Activated T-cell treated with anti-CD3 and anti-CD28 coated beads, Interleukin-2, amount 50 U/mL, for 72 hours (primary cell): ENCODE results near the gene ARHGAP20. TPM values are rescaled to one million over a fixed set of nuclear protein-coding genes. Genes with fewer than 3 reads are reported as not detected.

Source experiments
- ATAC-seq, 2 donors: fragments of 150-1000 bp; cut with Tn5 transposase; replicated peaks in 1 of 2; 2 replicates each; pipeline ENCODE4 v1.10.0; 2021; ENCODE audit warnings: moderate library complexity in 2 of 2, mild to moderate bottlenecking in 1 of 2
- DNase-seq, 2 donors: peaks; one replicate each; pipeline ENCODE4 v3.0.0; 2021 to 2022; ENCODE audit warnings: mixed read lengths in 1 of 2
- H3K27ac Mint-ChIP-seq: one replicate; pipeline ENCODE4 v1.8.0; 2022; ENCODE audit warnings: mild to moderate bottlenecking, moderate library complexity, mixed read lengths
- H3K27me3 Mint-ChIP-seq: one replicate; pipeline ENCODE4 v1.8.0; 2022; ENCODE audit warnings: low read depth, mixed read lengths
- H3K36me3 Mint-ChIP-seq, 2 donors: one replicate each; pipeline ENCODE4 v1.8.0; 2022; ENCODE audit warnings: mixed read lengths in 2 of 2, mild to moderate bottlenecking in 1 of 2; ENCODE audit not compliant: insufficient read depth in 2 of 2
- H3K4me1 Mint-ChIP-seq: one replicate; pipeline ENCODE4 v1.8.0; 2022; ENCODE audit warnings: low read depth, mixed read lengths
- H3K4me3 Mint-ChIP-seq, 2 donors: one replicate each; pipeline ENCODE4 v1.8.0; 2022; ENCODE audit warnings: mild to moderate bottlenecking in 2 of 2, mixed read lengths in 2 of 2, moderate library complexity in 2 of 2
- H3K9me3 Mint-ChIP-seq, 2 donors: one replicate each; pipeline ENCODE4 v1.8.0; 2022; ENCODE audit warnings: mixed read lengths in 2 of 2
- total RNA-seq, 2 donors: library from RNA; stranded (reverse); gene quantifications; one replicate each; pipeline ENCODE4 v1.2.3, GENCODE V29; 2022

ARHGAP20 gene
- total RNA-seq: under 1 TPM; 0.12 to 0.38 TPM

- H3K4me1 Mint-ChIP-seq: peaks cover 17% of the 10 kb centered on the region
- H3K27me3 Mint-ChIP-seq: peaks cover 65% of the 10 kb centered on the region
- H3K9me3 Mint-ChIP-seq: no peaks in the 10 kb centered on the region
- peak within 1 kb of the TSS; percentile 76 to 79 for H3K4me3 Mint-ChIP-seq
- H3K27ac Mint-ChIP-seq: no peak within 1 kb of the TSS
- no peaks in the 10 kb centered on the region for H3K36me3 Mint-ChIP-seq
- peak; percentile 90 to 92 for ATAC-seq
- DNase-seq: peak; percentile 63 to 68
Observed at GRCh38 chr11:110711776-110712658, at the start of gene ARHGAP20. TSS of gene ARHGAP20 (minus strand) at chr11:110712437. CDS start at chr11:110712231, 206 bp downstream.

GRCh38 chr11:110761991-110762390 lies 49.8 kb upstream of the ARHGAP20 start:
- Mint-ChIP-seq H3K27me3 (no peaks in the 10 kb centered on the region), H3K36me3 (no peaks in the 10 kb centered on the region), H3K9me3 (no peaks in the 10 kb centered on the region), H3K4me1 (no peaks in the 10 kb centered on the region), H3K4me3 (no peak overlapping the region), H3K27ac (no peak overlapping the region)
- DNase-seq: no peak
- no peak for ATAC-seq

- DNase-seq (no peak), ATAC-seq (no peak)
- H3K9me3 Mint-ChIP-seq: no peaks in the 10 kb centered on the region
- no peaks in the 10 kb centered on the region for H3K4me1 Mint-ChIP-seq
- H3K27ac Mint-ChIP-seq: no peak overlapping the region
- H3K36me3 Mint-ChIP-seq: no peaks in the 10 kb centered on the region
- no peak overlapping the region for H3K4me3 Mint-ChIP-seq
- no peaks in the 10 kb centered on the region for H3K27me3 Mint-ChIP-seq
Observed at GRCh38 chr11:110761131-110761530, 48.9 kb upstream of the ARHGAP20 start.

GRCh38 chr11:110759972-110760381 lies 47.7 kb upstream of the ARHGAP20 start:
- no peak for DNase-seq
- Mint-ChIP-seq H3K9me3 (no peaks in the 10 kb centered on the region), H3K27ac (no peak overlapping the region), H3K4me3 (no peak overlapping the region), H3K36me3 (no peaks in the 10 kb centered on the region), H3K4me1 (no peaks in the 10 kb centered on the region), H3K27me3 (no peaks in the 10 kb centered on the region)
- ATAC-seq: no peak

- Mint-ChIP-seq H3K4me3 (no peak overlapping the region), H3K27ac (no peak overlapping the region), H3K27me3 (no peaks in the 10 kb centered on the region), H3K36me3 (peaks cover under 1 to 3% of the 10 kb centered on the region in 2 donors), H3K9me3 (peaks cover 2% of the 10 kb centered on the region in 2 donors), H3K4me1 (no peaks in the 10 kb centered on the region)
- no peak for DNase-seq
- ATAC-seq: no peak
Observed at GRCh38 chr11:110757962-110758755, 45.9 kb upstream of the ARHGAP20 start.

- Mint-ChIP-seq H3K9me3 (peaks cover 3 to 7% of the 10 kb centered on the region in 2 donors), H3K27me3 (no peaks in the 10 kb centered on the region), H3K36me3 (peaks cover 1 to 4% of the 10 kb centered on the region in 2 donors), H3K27ac (no peak overlapping the region), H3K4me3 (no peak overlapping the region), H3K4me1 (no peaks in the 10 kb centered on the region)
- ATAC-seq: no peak
- DNase-seq: no peak
Observed at GRCh38 chr11:110757066-110757465, 44.8 kb upstream of the ARHGAP20 start.

GRCh38 chr11:110755941-110756340 lies 43.7 kb upstream of the ARHGAP20 start:
- Mint-ChIP-seq H3K4me3 (no peak overlapping the region), H3K9me3 (peaks cover 5 to 8% of the 10 kb centered on the region in 2 donors), H3K4me1 (no peaks in the 10 kb centered on the region), H3K27me3 (peaks cover 11% of the 10 kb centered on the region), H3K27ac (no peak overlapping the region), H3K36me3 (peaks cover 1 to 4% of the 10 kb centered on the region in 2 donors)
- no peak for DNase-seq
- no peak for ATAC-seq

GRCh38 chr11:110752890-110753289 lies 40.7 kb upstream of the ARHGAP20 start:
- H3K27ac Mint-ChIP-seq: no peak overlapping the region
- no peak overlapping the region for H3K4me3 Mint-ChIP-seq
- peaks cover 15% of the 10 kb centered on the region for H3K27me3 Mint-ChIP-seq
- no peaks in the 10 kb centered on the region for H3K4me1 Mint-ChIP-seq
- H3K9me3 Mint-ChIP-seq: peaks cover 8% of the 10 kb centered on the region in 2 donors
- ATAC-seq (no peak), DNase-seq (no peak)
- peaks cover 1 to 4% of the 10 kb centered on the region in 2 donors for H3K36me3 Mint-ChIP-seq

- Mint-ChIP-seq H3K27me3 (peaks cover 15% of the 10 kb centered on the region), H3K27ac (no peak overlapping the region)
Observed at GRCh38 chr11:110750100-110750499, 37.9 kb upstream of the ARHGAP20 start.

GRCh38 chr11:110747531-110747930 lies 35.3 kb upstream of the ARHGAP20 start:
- Mint-ChIP-seq H3K4me1 (no peaks in the 10 kb centered on the region), H3K36me3 (no peaks in the 10 kb centered on the region), H3K27me3 (peaks cover 15% of the 10 kb centered on the region), H3K4me3 (no peak overlapping the region), H3K9me3 (peaks cover 5 to 6% of the 10 kb centered on the region in 2 donors), H3K27ac (no peak overlapping the region)
- DNase-seq (no peak), ATAC-seq (no peak)

More at GRCh38 chr11:110750100-110750499, 37.9 kb upstream of the ARHGAP20 start:
- ATAC-seq (no peak), DNase-seq (no peak)
- H3K9me3 Mint-ChIP-seq: peaks cover 8% of the 10 kb centered on the region in 2 donors
- H3K36me3 Mint-ChIP-seq: peaks cover 1 to 4% of the 10 kb centered on the region in 2 donors
- H3K4me3 Mint-ChIP-seq: no peak overlapping the region
- no peaks in the 10 kb centered on the region for H3K4me1 Mint-ChIP-seq

- H3K4me1 Mint-ChIP-seq: no peaks in the 10 kb centered on the region
- DNase-seq (no peak), ATAC-seq (no peak)
- no peak overlapping the region for H3K27ac Mint-ChIP-seq
- no peaks in the 10 kb centered on the region for H3K36me3 Mint-ChIP-seq
- H3K27me3 Mint-ChIP-seq: peaks cover 16% of the 10 kb centered on the region
- no peak overlapping the region for H3K4me3 Mint-ChIP-seq
- H3K9me3 Mint-ChIP-seq: no peaks in the 10 kb centered on the region
Observed at GRCh38 chr11:110738641-110739040, 26.4 kb upstream of the ARHGAP20 start.

- no peaks in the 10 kb centered on the region for H3K36me3 Mint-ChIP-seq
- no peak for ATAC-seq
- no peak overlapping the region for H3K4me3 Mint-ChIP-seq
- no peaks in the 10 kb centered on the region for H3K4me1 Mint-ChIP-seq
- no peak overlapping the region for H3K27ac Mint-ChIP-seq
- DNase-seq: no peak
- no peaks in the 10 kb centered on the region for H3K9me3 Mint-ChIP-seq
- peaks cover 23% of the 10 kb centered on the region for H3K27me3 Mint-ChIP-seq
Observed at GRCh38 chr11:110737593-110737992, 25.4 kb upstream of the ARHGAP20 start.

GRCh38 chr11:110736171-110736553 lies 23.9 kb upstream of the ARHGAP20 start:
- no peak for ATAC-seq
- peaks cover 28% of the 10 kb centered on the region for H3K27me3 Mint-ChIP-seq
- no peaks in the 10 kb centered on the region for H3K4me1 Mint-ChIP-seq
- no peaks in the 10 kb centered on the region for H3K9me3 Mint-ChIP-seq
- no peak for DNase-seq
- no peak overlapping the region for H3K4me3 Mint-ChIP-seq
- H3K36me3 Mint-ChIP-seq: no peaks in the 10 kb centered on the region
- H3K27ac Mint-ChIP-seq: no peak overlapping the region
